GM21515 (cell line): ENCODE data around the gene SYPL2.
A peak's percentile ranks its signal among the peaks of the same experiment; 100 is the strongest.

Source experiments
- ATAC-seq: cut with Tn5 transposase; IDR thresholded peaks from one replicate; pipeline ENCODE4 v1.9.1; 2021; ENCODE audit not compliant: unreplicated experiment

The SYPL2 gene

GRCh38 chr1:109513110-109513710, 46.9 kb downstream of the SYPL2 start:
- ATAC-seq: no peak

GRCh38 chr1:109514846-109515245, 48.5 kb downstream of the SYPL2 start:
- ATAC-seq: no peak

- ATAC-seq: no peak
Measured at GRCh38 chr1:109516872-109517271, 50.5 kb downstream of the SYPL2 start.

- ATAC-seq: no peak
Measured at GRCh38 chr1:109517337-109517736, 51.0 kb downstream of the SYPL2 start.

- ATAC-seq: no peak
Measured at GRCh38 chr1:109521002-109521951, 54.9 kb downstream of the SYPL2 start.

- no peak for ATAC-seq
Measured at GRCh38 chr1:109522026-109522425, 55.7 kb downstream of the SYPL2 start.

- no peak for ATAC-seq
Measured at GRCh38 chr1:109523706-109524105, 57.4 kb downstream of the SYPL2 start.

GRCh38 chr1:109527098-109527811, 60.9 kb downstream of the SYPL2 start:
- peak; percentile 62 for ATAC-seq

- no peak for ATAC-seq
Measured at GRCh38 chr1:109527846-109528695, 61.7 kb downstream of the SYPL2 start.

GRCh38 chr1:109528712-109529111, 62.4 kb downstream of the SYPL2 start:
- no peak for ATAC-seq

GRCh38 chr1:109529881-109530456, 63.6 kb downstream of the SYPL2 start:
- ATAC-seq: no peak

GRCh38 chr1:109530457-109531087, 64.2 kb downstream of the SYPL2 start:
- ATAC-seq: no peak

- ATAC-seq: no peak
Measured at GRCh38 chr1:109531380-109531779, 65.0 kb downstream of the SYPL2 start.
